GM08714 (cell line): ENCODE results near the gene MPZL1.

Source experiments
- H3K4me3 ChIP-seq: fragments of 200-500 bp; sonication (Bioruptor generic); 2 replicates; pipeline ENCODE4 v1.5.1; 2014; ENCODE audit warnings: mild to moderate bottlenecking, low read length, inconsistent platforms
- ZNF274 ChIP-seq: IDR thresholded peaks from 2 replicates; pipeline ENCODE4 v1.6.1; 2012; ENCODE audit warnings: mild to moderate bottlenecking, low read depth, low read length

Gene MPZL1

GRCh38 chr1:167685844-167686243 lies 35.9 kb upstream of the MPZL1 start:
- H3K4me3 ChIP-seq, result no peak overlapping the region
- TF ChIP-seq ZNF274, result no peak

DNA sequence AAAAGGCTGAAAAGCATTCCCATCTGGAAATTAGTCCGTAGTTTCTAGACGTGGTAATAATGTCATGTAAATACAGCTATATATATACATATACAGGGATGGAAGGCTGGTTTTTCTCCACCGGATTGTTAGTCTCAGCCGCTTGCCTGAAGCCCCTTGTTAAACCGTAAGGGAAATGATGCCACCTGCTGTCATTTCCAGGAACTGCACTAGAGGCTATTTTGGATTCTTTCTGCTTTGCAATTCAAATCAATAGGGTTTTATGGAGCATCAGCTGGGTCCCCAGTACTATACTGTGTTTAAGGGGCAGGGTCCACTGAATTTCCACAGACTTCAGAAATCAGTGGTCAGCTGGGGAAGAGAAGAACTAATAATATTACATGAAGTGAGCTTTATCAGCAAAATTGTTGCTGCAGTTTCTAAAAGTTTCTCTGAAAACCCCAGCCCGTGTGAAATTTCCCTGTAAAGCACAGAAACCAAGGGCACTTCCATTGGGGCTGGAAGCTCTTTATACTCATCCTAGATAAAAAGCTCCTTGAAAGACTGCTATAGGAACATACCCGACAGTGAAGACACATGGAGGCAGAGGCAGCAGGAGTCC lies 33.8 kb upstream of the MPZL1 start:
- TF ChIP-seq ZNF274, result no peak
- no peak overlapping the region for H3K4me3 ChIP-seq

DNA sequence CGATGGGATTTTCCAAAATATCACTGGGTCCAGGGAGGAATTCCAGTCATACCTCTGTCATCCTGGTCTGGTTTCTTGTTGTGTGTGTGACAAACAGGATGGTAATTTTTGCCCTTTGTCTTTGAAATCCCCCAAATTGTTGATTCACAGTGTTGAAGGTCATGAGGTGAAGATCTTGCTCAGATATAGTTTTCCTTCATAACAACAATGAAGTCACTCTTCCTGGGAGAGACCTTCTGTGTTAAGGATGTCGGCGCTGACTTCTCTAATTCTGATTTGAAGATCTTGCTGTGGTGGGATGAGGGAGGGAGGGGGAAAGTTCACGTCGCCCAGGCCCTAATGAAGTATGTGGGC lies 32.2 kb upstream of the MPZL1 start:
- H3K4me3 ChIP-seq, result no peak overlapping the region
- no peak for TF ChIP-seq ZNF274

GRCh38 chr1:167690053-167690452 lies 31.7 kb upstream of the MPZL1 start:
- no peak overlapping the region for H3K4me3 ChIP-seq

DNA sequence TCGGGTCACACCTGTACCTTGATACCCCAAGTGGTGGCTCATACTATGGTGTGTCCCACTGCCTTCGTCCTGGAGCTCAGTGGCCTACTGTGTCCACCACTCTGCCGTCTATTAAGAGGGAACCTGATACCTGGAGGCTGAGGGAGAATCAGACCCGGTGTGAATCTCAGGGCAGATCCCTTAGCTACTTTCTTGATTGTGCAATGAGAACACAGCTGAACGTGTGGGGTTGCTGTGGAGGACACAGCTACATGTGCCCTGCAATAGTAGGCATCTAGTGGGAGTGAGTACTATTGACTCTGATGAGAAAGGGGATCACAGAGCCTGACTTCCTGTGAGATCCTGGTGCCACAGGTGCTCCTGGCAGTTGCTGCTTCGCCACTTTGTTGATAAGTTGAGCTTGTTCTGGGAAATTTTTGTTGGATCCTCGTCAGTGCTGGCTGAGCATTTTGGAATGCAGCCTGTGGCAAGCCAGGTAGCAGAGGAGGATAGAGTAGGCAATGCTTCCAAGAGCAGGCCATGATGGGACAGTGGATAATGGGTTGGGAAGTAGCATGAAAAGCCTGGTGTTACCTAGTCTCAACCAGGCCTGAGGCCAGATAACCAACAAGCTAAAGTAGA lies 28.2 kb upstream of the MPZL1 start:
- no peak for TF ChIP-seq ZNF274
- no peak overlapping the region for H3K4me3 ChIP-seq

More at GRCh38 chr1:167690053-167690452, 31.7 kb upstream of the MPZL1 start:
- no peak for TF ChIP-seq ZNF274

DNA sequence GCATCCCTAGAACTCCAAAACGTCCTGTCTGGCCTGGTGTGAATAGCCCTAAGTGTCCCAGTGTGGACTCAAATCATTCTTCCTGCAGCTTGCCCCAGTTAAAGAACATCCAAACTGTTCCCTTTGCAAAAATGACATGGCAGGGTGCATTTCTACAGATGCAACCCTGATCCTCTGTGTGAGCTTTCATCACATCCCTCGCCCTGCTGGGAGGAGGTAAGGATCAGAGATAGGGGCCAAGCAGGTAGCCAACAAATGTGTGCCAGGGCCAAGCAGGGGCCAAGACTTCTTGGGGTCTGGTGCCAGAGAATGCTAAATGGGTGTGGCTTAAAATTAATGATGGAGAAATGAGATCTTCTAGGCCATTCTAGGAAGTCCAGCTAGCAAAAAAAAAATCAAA lies 27.1 kb upstream of the MPZL1 start:
- TF ChIP-seq ZNF274, result no peak

DNA sequence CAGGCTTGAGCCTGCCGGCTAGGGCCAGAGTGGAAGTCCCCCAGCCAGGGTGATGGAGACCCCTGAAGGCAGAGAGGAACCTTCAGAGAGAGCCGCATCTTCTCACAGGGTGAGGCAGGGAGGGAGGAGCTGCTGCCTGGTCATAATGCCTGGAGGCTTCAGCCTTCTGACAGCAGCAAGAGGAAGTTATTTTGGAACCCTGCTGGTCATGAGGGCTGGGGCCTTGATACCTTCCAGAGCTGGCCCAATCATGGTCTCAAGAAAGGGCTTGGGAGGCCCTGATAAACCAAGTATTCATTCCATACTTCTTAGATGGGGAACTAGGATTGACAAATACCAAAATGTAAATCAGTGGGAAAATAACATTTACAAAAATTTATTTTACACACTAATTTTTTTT lies 26.6 kb upstream of the MPZL1 start:
- no peak for TF ChIP-seq ZNF274
- H3K4me3 ChIP-seq, result no peak overlapping the region

More for the DNA sequence above, 27.1 kb upstream of the MPZL1 start:
- no peak overlapping the region for H3K4me3 ChIP-seq

- no peak for TF ChIP-seq ZNF274
- H3K4me3 ChIP-seq, result no peak overlapping the region
These were observed 25.8 kb upstream of the MPZL1 start for GRCh38 chr1:167695756-167696561.

- TF ChIP-seq ZNF274, result no peak
These were observed 24.1 kb upstream of the MPZL1 start for GRCh38 chr1:167697667-167698141.

DNA sequence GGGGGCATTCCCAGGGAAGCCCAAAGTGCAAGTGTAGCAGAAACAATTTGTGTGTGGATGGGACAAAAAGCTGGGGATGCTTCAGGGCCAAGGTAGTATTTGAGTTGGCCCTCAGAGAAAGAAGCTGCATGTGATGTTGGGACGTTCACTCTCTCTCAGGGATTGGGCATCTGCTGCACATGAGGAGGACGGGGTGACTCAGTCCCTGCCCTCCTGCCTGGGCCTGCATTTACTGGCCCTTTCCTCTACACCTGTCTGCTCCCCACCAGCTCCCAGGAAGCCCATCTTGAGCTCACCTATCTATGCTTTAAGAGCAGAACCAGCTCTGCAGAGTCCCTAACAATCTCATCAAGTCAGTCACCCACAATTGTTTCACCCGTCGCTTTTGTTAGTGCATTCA lies 23.5 kb upstream of the MPZL1 start:
- TF ChIP-seq ZNF274, result no peak
- no peak overlapping the region for H3K4me3 ChIP-seq

More at GRCh38 chr1:167697667-167698141, 24.1 kb upstream of the MPZL1 start:
- no peak overlapping the region for H3K4me3 ChIP-seq

DNA sequence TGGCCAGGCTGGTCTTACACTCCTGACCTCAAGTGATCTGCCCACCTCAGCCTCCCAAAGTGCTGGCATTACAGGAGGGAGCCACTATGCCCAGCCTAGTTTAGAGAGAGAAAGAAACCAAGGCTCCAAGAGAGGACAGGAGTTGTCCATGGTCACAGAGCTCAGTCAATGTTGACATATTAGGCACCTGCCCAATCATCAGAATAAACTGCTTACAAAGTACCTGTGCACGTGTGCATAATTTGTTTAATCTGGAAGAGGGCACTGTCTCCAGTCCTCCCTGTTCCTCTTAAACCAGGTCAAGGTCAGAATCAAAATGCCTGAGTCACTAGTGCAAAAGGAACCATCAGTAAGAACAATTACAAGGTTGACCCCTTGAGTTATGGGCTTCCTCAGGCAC lies 20.3 kb upstream of the MPZL1 start:
- TF ChIP-seq ZNF274, result no peak
- H3K4me3 ChIP-seq, result no peak overlapping the region

- TF ChIP-seq ZNF274, result no peak
These were observed 18.2 kb upstream of the MPZL1 start for GRCh38 chr1:167703557-167703956.

DNA sequence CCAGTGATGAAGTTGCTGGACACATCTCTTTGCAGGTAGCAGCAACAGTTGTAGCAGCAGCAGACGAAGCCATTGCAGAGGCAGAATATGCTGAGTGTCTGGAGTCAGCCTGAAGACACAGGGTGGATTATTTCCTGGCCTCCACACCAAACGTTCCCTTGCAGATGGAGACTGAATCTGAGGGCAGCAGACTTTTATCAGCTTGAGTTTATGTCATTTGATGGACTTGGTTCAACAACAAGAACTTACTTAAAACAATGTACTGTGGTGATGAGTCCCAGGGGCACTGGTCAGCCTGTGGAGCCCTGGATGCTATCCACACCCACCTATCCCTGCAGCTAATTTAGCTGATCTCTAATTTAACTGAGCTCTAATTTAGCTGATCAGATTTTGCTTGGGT lies 17.1 kb upstream of the MPZL1 start:
- TF ChIP-seq ZNF274, result no peak
- no peak overlapping the region for H3K4me3 ChIP-seq

More at GRCh38 chr1:167703557-167703956, 18.2 kb upstream of the MPZL1 start:
- no peak overlapping the region for H3K4me3 ChIP-seq

- no peak overlapping the region for H3K4me3 ChIP-seq
- TF ChIP-seq ZNF274, result no peak
These were observed 16.5 kb upstream of the MPZL1 start for GRCh38 chr1:167705250-167705649.

DNA sequence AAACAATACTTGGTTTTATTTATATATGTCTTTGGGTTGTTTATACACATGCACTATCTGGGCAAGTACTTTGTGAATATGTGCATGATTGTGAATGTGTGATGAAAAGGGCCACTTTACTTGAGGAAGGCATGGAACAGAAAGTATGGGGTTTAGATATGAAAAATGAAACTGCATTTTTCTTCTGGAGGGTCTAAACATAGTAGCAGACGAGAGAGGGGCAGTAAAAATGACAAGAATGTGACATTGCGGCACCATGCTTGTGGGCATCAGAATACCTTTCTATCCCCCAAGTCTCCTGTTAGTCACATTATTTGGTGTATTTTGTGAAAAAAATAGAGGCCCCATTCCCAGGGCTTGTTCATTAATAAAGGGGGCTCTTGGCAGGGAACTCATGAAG lies 15.4 kb upstream of the MPZL1 start:
- H3K4me3 ChIP-seq, result no peak overlapping the region; the same call in 1 of the 2 replicates
- no peak for TF ChIP-seq ZNF274
